AG10803 (cell line): Measurements from ENCODE around the gene UGT1A7.
"Not testable (repeated sequence)": the region's sequence is repeated elsewhere in the genome, so short reads cannot be mapped to it uniquely, and the experiment has no call there.

ENCODE experiments used
- DNase-seq: peaks from one replicate; pipeline ENCODE4 v3.0.0; 2010; ENCODE audit warnings: low read depth
- H3K4me3 ChIP-seq: 2 replicates; pipeline ENCODE4 v1.5.1; 2011; ENCODE audit warnings: mild to moderate bottlenecking, low read length, control low read depth
- CTCF ChIP-seq: conservative IDR thresholded peaks from 2 replicates; pipeline ENCODE4 v1.5.1; 2011; ENCODE audit warnings: mild to moderate bottlenecking, low read length, control low read depth, inconsistent platforms

UGT1A7 gene

GRCh38 chr2:233681521-233682099 is at the start of gene UGT1A7:
TSS of gene UGT1A7 (plus strand) at chr2:233681901. CDS start at chr2:233681938, 37 bp downstream.
- DNase-seq: no peak
- H3K4me3 ChIP-seq: no peak within 1 kb of the TSS
- no peak for TF ChIP-seq CTCF

GRCh38 chr2:233636306-233636705 is 45.4 kb upstream of the UGT1A7 start, which contains the start of gene UGT1A10:
TSS of gene UGT1A10 (plus strand) at chr2:233636448. CDS start at chr2:233636523, 75 bp downstream.
- DNase-seq: not testable (repeated sequence)

GRCh38 chr2:233638836-233639235 is 42.9 kb upstream of the UGT1A7 start:
- no peak for TF ChIP-seq CTCF
- no peak overlapping the region for H3K4me3 ChIP-seq
- no peak for DNase-seq

More at GRCh38 chr2:233636306-233636705, 45.4 kb upstream of the UGT1A7 start, which contains the start of gene UGT1A10:
- not testable (repeated sequence) for H3K4me3 ChIP-seq

- H3K4me3 ChIP-seq: no peak overlapping the region
- no peak for TF ChIP-seq CTCF
- no peak for DNase-seq
Measured at GRCh38 chr2:233639860-233640259, 41.8 kb upstream of the UGT1A7 start.

- H3K4me3 ChIP-seq: no peak overlapping the region
- TF ChIP-seq CTCF: peak; percentile 11; the same call in 1 of the 2 replicates
- DNase-seq: peak; percentile 0
Measured at GRCh38 chr2:233643128-233643527, 38.6 kb upstream of the UGT1A7 start.

GRCh38 chr2:233646033-233646432 is 35.7 kb upstream of the UGT1A7 start:
- not testable (repeated sequence) for DNase-seq, H3K4me3 ChIP-seq

- TF ChIP-seq CTCF: no peak
- DNase-seq: no peak
- no peak overlapping the region for H3K4me3 ChIP-seq
Measured at GRCh38 chr2:233650981-233651380, 30.7 kb upstream of the UGT1A7 start.

- no peak overlapping the region for H3K4me3 ChIP-seq
- no peak for TF ChIP-seq CTCF
- DNase-seq: no peak
Measured at GRCh38 chr2:233651430-233651829, 30.3 kb upstream of the UGT1A7 start.
